ENCODE measurements around the gene KIAA0408. TPM values are rescaled to one million over a fixed set of nuclear protein-coding genes. Genes with fewer than 3 reads are reported as not detected.

The KIAA0408 gene
- total and polyA plus RNA-seq, 2 of the 8 experiments (the other 6 are each of a cell fraction or from before 2014, with no cell fraction given): 3.3 to 10.8 TPM

Small RNAs within 50 kb of the gene (small RNA-seq; reads per million reads assigned to genes)
- not detected for gene KIAA0408 (ENCODE audit: insufficient read depth)

Other genes starting within 250 kb of the KIAA0408 start
- gene RNF146, start 192.5 kb downstream of the KIAA0408 start, total RNA-seq (2021; fragmentation: NEBNext Ultra II Directional; extraction: Animal tissue kit (Norgen Biotek cat#: 25700)): 28.8 and 30.8 TPM in 2 replicates
- 11.6 and 16.1 TPM in 2 replicates for gene RNF146, start 192.5 kb downstream of the KIAA0408 start, polyA plus RNA-seq (2011; rRNA removed)
- 60.5 and 64.8 TPM in 2 replicates for gene ECHDC1, start 115.8 kb downstream of the KIAA0408 start, total RNA-seq (2021; fragmentation: NEBNext Ultra II Directional; extraction: Animal tissue kit (Norgen Biotek cat#: 25700))
- 6.6 and 11.3 TPM in 2 replicates for gene ECHDC1, start 115.8 kb downstream of the KIAA0408 start, polyA plus RNA-seq (2011; rRNA removed)
- not detected in 2 replicates for gene C6orf58, start 117.8 kb upstream of the KIAA0408 start, total RNA-seq (2021; fragmentation: NEBNext Ultra II Directional; extraction: Animal tissue kit (Norgen Biotek cat#: 25700))
- not detected in 2 replicates for gene C6orf58, start 117.8 kb upstream of the KIAA0408 start, polyA plus RNA-seq (2011; rRNA removed)

Data from H1 (cell line).